H1 (cell line): ENCODE data around the gene MYO18A. TPM values are rescaled to one million over a fixed set of nuclear protein-coding genes. Genes with fewer than 3 reads are reported as not detected.

Experiments
- EP300 ChIP-seq, 2 experiments: IDR thresholded peaks; 1 replicate in 1 of 2; 2 replicates in 1 of 2; pipeline ENCODE4 v1.6.1; 2011 to 2012; ENCODE audit warnings: low read depth in 2 of 2, low read length in 2 of 2, mild to moderate bottlenecking in 2 of 2, borderline replicate concordance in 1 of 2, inconsistent platforms in 1 of 2, moderate library complexity in 1 of 2
- SAP30 ChIP-seq: fragments of 300-600 bp; sonication (generic); IDR thresholded peaks from 2 replicates; pipeline ENCODE4 v1.7.1; 2012; ENCODE audit warnings: low read length, moderate library complexity, mild to moderate bottlenecking, inconsistent platforms; ENCODE audit not compliant: insufficient read depth, insufficient replicate concordance
- TAF7 ChIP-seq: optimal IDR thresholded peaks from 2 replicates; pipeline ENCODE3; 2011; ENCODE audit warnings: low read depth, mild to moderate bottlenecking, inconsistent platforms, low read length, moderate library complexity, borderline replicate concordance
- polyA plus RNA-seq, 7 experiments: library from polyadenylated mRNA; depleted of rRNA in 3 of 7; stranded (reverse) in 5 of 7; unstranded in 2 of 7; fragments of >200 nt in 5 of 7; fragments of 200-250 nt in 2 of 7; gene quantifications; 1 replicate in 5 of 7; 2 replicates in 1 of 7; 4 replicates in 1 of 7; pipeline versions ENCODE4 v1.2.1 to v1.2.3, GENCODE V29; 2011 to 2013; ENCODE audit warnings: missing spikeins in 2 of 7, mixed read lengths in 2 of 7
- total RNA-seq: library from RNA; stranded (reverse); fragmentation: NEBNext Ultra II Directional; extraction: Animal tissue kit (Norgen Biotek cat#: 25700); gene quantifications from 2 replicates; pipeline ENCODE4 v1.2.1, GENCODE V29; 2021

The MYO18A gene
- total and polyA plus RNA-seq, 2 of the 8 experiments (the other 6 are each of a cell fraction or from before 2014, with no cell fraction given), result 7.6 to 43.8 TPM

- TF ChIP-seq SAP30 (no peak), TAF7 (no peak), EP300 (IDR thresholded peaks at IDR 0.05; ENCODE audit: borderline replicate concordance in 1 of 2, low read depth in 2 of 2, low read length in 2 of 2) (no peak)
Measured at GRCh38 chr17:29041091-29041490, 139.1 kb downstream of the MYO18A start (continued).
